Motor neuron (in vitro differentiated cells): ENCODE measurements around the gene FAM53B. TPM values are rescaled to one million over a fixed set of nuclear protein-coding genes. Genes with fewer than 3 reads are reported as not detected.

ENCODE experiments used
- ATAC-seq, 8 experiments: fragments of 200-7000 bp; cut with Tn5 transposase; replicated peaks in 6 of 8; 2 replicates each; pipeline ENCODE4 v1.8.0; 2021; ENCODE audit warnings: mild to moderate bottlenecking in 8 of 8, moderate library complexity in 8 of 8
- H3K27ac ChIP-seq, 2 donors: fragments of 250-450 bp; sonication (Bioruptor Pico); 2 replicates each; pipeline ENCODE4 v1.9.0; 2021; ENCODE audit warnings: antibody characterized with exemption in 2 of 2, mild to moderate bottlenecking in 2 of 2, moderate library complexity in 1 of 2
- H3K4me1 ChIP-seq, 2 donors: fragments of 250-450 bp; sonication (Bioruptor Pico); replicated peaks in 1 of 2; 2 replicates each; pipeline ENCODE4 v1.6.1; 2021; ENCODE audit warnings: antibody characterized with exemption in 2 of 2, mild to moderate bottlenecking in 2 of 2, moderate library complexity in 1 of 2
- H3K4me3 ChIP-seq, 5 donors: fragments of 250-450 bp; sonication (Bioruptor Pico); 2 replicates each; pipeline ENCODE4 v1.9.0; 2021; ENCODE audit warnings: antibody characterized with exemption in 5 of 5, mild to moderate bottlenecking in 5 of 5, moderate library complexity in 4 of 5
- WGBS, 10 experiments: fragments of 450-650 bp; shearing (Covaris generic); methylation state at CpG; one replicate each; pipeline ENCODE4 v1.0.0; 2022; 5-methylcytosine and 5-hydroxymethylcytosine counted together
- in situ Hi-C, 9 experiments: fragments of 400-800 bp; cut with MboI; loops; one replicate each; pipeline ENCODE4 v1.15.0; 2021; ENCODE audit warnings: low sequenced_read_pairs in 9 of 9, low pct_unique_long_range_greater_than_20kb in 2 of 9; ENCODE audit not compliant: unreplicated experiment in 9 of 9
- total RNA-seq, 8 experiments: library from RNA; unstranded; fragments of 300-600 nt; gene quantifications; 2 replicates each; pipeline versions ENCODE4 v1.2.3 to v1.2.4, GENCODE V29; 2022

The FAM53B gene
- total RNA-seq, 8 experiments from 2014 or later: 10.3 to 29.6 (median 18.8) TPM

- peaks cover 19 to 20% of the 10 kb centered on the region in 2 donors for H3K4me1 ChIP-seq
These were observed 78.6 kb downstream of the FAM53B start for GRCh38 chr10:124665558-124665957.

GRCh38 chr10:124665091-124665490 lies 79.1 kb downstream of the FAM53B start:
- Histone ChIP-seq H3K4me3 (no peak overlapping the region), H3K4me1 (peaks cover 14 to 16% of the 10 kb centered on the region in 2 donors), H3K27ac (no peak overlapping the region)
- in situ Hi-C loops: no loop called here
- 14 to 100% (median 100%) methylated on average over 1 of the region's 2 CpGs; no CpG with 5 or more reads in 7 of the 10 experiments for WGBS, 10 experiments
- ATAC-seq: no peak

More at GRCh38 chr10:124665558-124665957, 78.6 kb downstream of the FAM53B start:
- in situ Hi-C loops: no loop called here
- Histone ChIP-seq H3K27ac (no peak overlapping the region), H3K4me3 (no peak overlapping the region)
- WGBS, 10 experiments: 70 to 100% (median 98%) methylated on average over 1 to 7 of the region's 8 CpGs; no CpG with 5 or more reads in 3 of the 10 experiments
- ATAC-seq: no peak

GRCh38 chr10:124663766-124664360 lies 80.3 kb downstream of the FAM53B start:
- WGBS, 10 experiments: 100% methylated on average over 2 to 3 of the region's 11 CpGs; no CpG with 5 or more reads in 5 of the 10 experiments
- no peak overlapping the region for H3K27ac ChIP-seq
- in situ Hi-C loops: no loop called here
- peaks cover 13% of the 10 kb centered on the region in 2 donors for H3K4me1 ChIP-seq
- no peak for ATAC-seq
- H3K4me3 ChIP-seq: no peak overlapping the region

- H3K4me3 ChIP-seq: no peak overlapping the region
- peaks cover 10 to 11% of the 10 kb centered on the region in 2 donors for H3K4me1 ChIP-seq
- in situ Hi-C loops: no loop called here
- no peak overlapping the region for H3K27ac ChIP-seq
- no peak for ATAC-seq
- 80 to 100% (median 98%) methylated on average over 1 to 6 of the region's 8 CpGs; no CpG with 5 or more reads in 5 of the 10 experiments for WGBS, 10 experiments
These were observed 81.0 kb downstream of the FAM53B start for GRCh38 chr10:124663228-124663627.

GRCh38 chr10:124661660-124662180 lies 82.5 kb downstream of the FAM53B start:
- Histone ChIP-seq H3K27ac (no peak overlapping the region), H3K4me1 (no peaks in the 10 kb centered on the region), H3K4me3 (no peak overlapping the region)
- peak in 1 of 8 experiments; percentile 18 for ATAC-seq
- WGBS, 10 experiments: 85 to 95% (median 90%) methylated on average over 2 to 6 of the region's 9 CpGs; no CpG with 5 or more reads in 7 of the 10 experiments
- in situ Hi-C loops: no loop called here

- 53 to 100% (median 90%) methylated on average over 1 to 10 of the region's 12 CpGs for WGBS, 10 experiments
- H3K4me1 ChIP-seq: no peaks in the 10 kb centered on the region
- in situ Hi-C loops: no loop called here
- H3K27ac ChIP-seq: no peak overlapping the region
- no peak overlapping the region for H3K4me3 ChIP-seq
- ATAC-seq: no peak
These were observed 83.6 kb downstream of the FAM53B start for GRCh38 chr10:124660404-124661125.

GRCh38 chr10:124659380-124659779 lies 84.8 kb downstream of the FAM53B start:
- ATAC-seq: no peak
- Histone ChIP-seq H3K27ac (no peak overlapping the region), H3K4me1 (no peaks in the 10 kb centered on the region), H3K4me3 (no peak overlapping the region)
- in situ Hi-C loops: no loop called here
- WGBS, 10 experiments: 0 to 33% methylated on average over 1 of the region's 2 CpGs; no CpG with 5 or more reads in 8 of the 10 experiments

GRCh38 chr10:124658591-124659242 lies 85.5 kb downstream of the FAM53B start:
- 50 to 100% (median 90%) methylated on average over 2 to 3 of the region's 12 CpGs; no CpG with 5 or more reads in 6 of the 10 experiments for WGBS, 10 experiments
- H3K4me3 ChIP-seq: no peak overlapping the region
- no peak overlapping the region for H3K27ac ChIP-seq
- no peaks in the 10 kb centered on the region for H3K4me1 ChIP-seq
- in situ Hi-C loops: no loop called here
- no peak for ATAC-seq

- H3K4me3 ChIP-seq: no peak overlapping the region
- in situ Hi-C loops: no loop called here
- 33 to 100% (median 89%) methylated on average over 2 to 7 of the region's 9 CpGs; no CpG with 5 or more reads in 4 of the 10 experiments for WGBS, 10 experiments
- no peak overlapping the region for H3K27ac ChIP-seq
- ATAC-seq: peak in 1 of 8 experiments; percentile 17
- H3K4me1 ChIP-seq: no peaks in the 10 kb centered on the region
These were observed 86.4 kb downstream of the FAM53B start for GRCh38 chr10:124657806-124658205.

- no peak overlapping the region for H3K27ac ChIP-seq
These were observed 87.6 kb downstream of the FAM53B start for GRCh38 chr10:124656541-124656940.

GRCh38 chr10:124656113-124656490 lies 88.1 kb downstream of the FAM53B start:
- WGBS, 10 experiments: 80 to 100% (median 97%) methylated on average over 1 to 4 of the region's 7 CpGs; no CpG with 5 or more reads in 5 of the 10 experiments
- Histone ChIP-seq H3K27ac (no peak overlapping the region), H3K4me3 (no peak overlapping the region), H3K4me1 (peaks cover 0 to 5% of the 10 kb centered on the region in 2 donors)
- in situ Hi-C loops: no loop called here
- no peak for ATAC-seq

More at GRCh38 chr10:124656541-124656940, 87.6 kb downstream of the FAM53B start:
- in situ Hi-C loops: no loop called here
- ATAC-seq: no peak
- H3K4me1 ChIP-seq: peaks cover 0 to under 1% of the 10 kb centered on the region in 2 donors
- 88 to 100% (median 93%) methylated on average over 2 to 5 of the region's 6 CpGs; no CpG with 5 or more reads in 4 of the 10 experiments for WGBS, 10 experiments
- no peak overlapping the region for H3K4me3 ChIP-seq

GRCh38 chr10:124655191-124656112 lies 88.7 kb downstream of the FAM53B start:
- in situ Hi-C loops: no loop called here
- Histone ChIP-seq H3K27ac (no peak overlapping the region), H3K4me1 (peaks cover 6 to 12% of the 10 kb centered on the region in 2 donors), H3K4me3 (no peak overlapping the region)
- WGBS, 10 experiments: 67 to 100% (median 100%) methylated on average over 2 to 8 of the region's 13 CpGs; no CpG with 5 or more reads in 3 of the 10 experiments
- no peak for ATAC-seq
